ENCODE data around the gene AGAP3.

AGAP3 gene

GRCh38 chr7:151085329-151085690, 965 bp upstream of the AGAP3 start:
- Histone ChIP-seq H3K27ac (peak overlapping the region; percentile 76 to 92), H3K4me3 (peak overlapping the region; percentile 97)
- TF ChIP-seq, protein P1, sequence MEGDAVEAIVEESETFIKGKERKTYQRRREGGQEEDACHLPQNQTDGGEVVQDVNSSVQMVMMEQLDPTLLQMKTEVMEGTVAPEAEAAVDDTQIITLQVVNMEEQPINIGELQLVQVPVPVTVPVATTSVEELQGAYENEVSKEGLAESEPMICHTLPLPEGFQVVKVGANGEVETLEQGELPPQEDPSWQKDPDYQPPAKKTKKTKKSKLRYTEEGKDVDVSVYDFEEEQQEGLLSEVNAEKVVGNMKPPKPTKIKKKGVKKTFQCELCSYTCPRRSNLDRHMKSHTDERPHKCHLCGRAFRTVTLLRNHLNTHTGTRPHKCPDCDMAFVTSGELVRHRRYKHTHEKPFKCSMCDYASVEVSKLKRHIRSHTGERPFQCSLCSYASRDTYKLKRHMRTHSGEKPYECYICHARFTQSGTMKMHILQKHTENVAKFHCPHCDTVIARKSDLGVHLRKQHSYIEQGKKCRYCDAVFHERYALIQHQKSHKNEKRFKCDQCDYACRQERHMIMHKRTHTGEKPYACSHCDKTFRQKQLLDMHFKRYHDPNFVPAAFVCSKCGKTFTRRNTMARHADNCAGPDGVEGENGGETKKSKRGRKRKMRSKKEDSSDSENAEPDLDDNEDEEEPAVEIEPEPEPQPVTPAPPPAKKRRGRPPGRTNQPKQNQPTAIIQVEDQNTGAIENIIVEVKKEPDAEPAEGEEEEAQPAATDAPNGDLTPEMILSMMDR (IDR thresholded peaks at IDR 0.05): no peak
- DNase-seq (ENCODE audit: low spot score): no peak

- peak overlapping the region; percentile 97 for H3K4me3 ChIP-seq
- no peak for DNase-seq (ENCODE audit: low spot score)
- TF ChIP-seq, protein P1 (IDR thresholded peaks at IDR 0.05): no peak
- peak overlapping the region; percentile 75 to 92 for H3K27ac ChIP-seq
Measured at GRCh38 chr7:151086802-151087244, 548 bp downstream of the AGAP3 start.

- TF ChIP-seq, protein P1 (IDR thresholded peaks at IDR 0.05): no peak
- Histone ChIP-seq H3K27ac (peak overlapping the region; percentile 75 to 92), H3K4me3 (peak overlapping the region; percentile 97)
- no peak for DNase-seq (ENCODE audit: low spot score)
Measured at GRCh38 chr7:151087245-151088018, 1.2 kb downstream of the AGAP3 start.

- H3K27ac ChIP-seq: peak overlapping the region; percentile 75 to 92
Measured at GRCh38 chr7:151088019-151088855, 2.0 kb downstream of the AGAP3 start.

GRCh38 chr7:151088856-151089699, 2.8 kb downstream of the AGAP3 start:
- peak overlapping the region; percentile 97 for H3K4me3 ChIP-seq
- peak overlapping the region; percentile 75 to 92 for H3K27ac ChIP-seq
- TF ChIP-seq, protein P1 (IDR thresholded peaks at IDR 0.05): no peak
- no peak for DNase-seq (ENCODE audit: low spot score)

More at GRCh38 chr7:151088019-151088855, 2.0 kb downstream of the AGAP3 start:
- TF ChIP-seq, protein P1 (IDR thresholded peaks at IDR 0.05): no peak
- DNase-seq (ENCODE audit: low spot score): no peak
- peak overlapping the region; percentile 97 for H3K4me3 ChIP-seq

DNA sequence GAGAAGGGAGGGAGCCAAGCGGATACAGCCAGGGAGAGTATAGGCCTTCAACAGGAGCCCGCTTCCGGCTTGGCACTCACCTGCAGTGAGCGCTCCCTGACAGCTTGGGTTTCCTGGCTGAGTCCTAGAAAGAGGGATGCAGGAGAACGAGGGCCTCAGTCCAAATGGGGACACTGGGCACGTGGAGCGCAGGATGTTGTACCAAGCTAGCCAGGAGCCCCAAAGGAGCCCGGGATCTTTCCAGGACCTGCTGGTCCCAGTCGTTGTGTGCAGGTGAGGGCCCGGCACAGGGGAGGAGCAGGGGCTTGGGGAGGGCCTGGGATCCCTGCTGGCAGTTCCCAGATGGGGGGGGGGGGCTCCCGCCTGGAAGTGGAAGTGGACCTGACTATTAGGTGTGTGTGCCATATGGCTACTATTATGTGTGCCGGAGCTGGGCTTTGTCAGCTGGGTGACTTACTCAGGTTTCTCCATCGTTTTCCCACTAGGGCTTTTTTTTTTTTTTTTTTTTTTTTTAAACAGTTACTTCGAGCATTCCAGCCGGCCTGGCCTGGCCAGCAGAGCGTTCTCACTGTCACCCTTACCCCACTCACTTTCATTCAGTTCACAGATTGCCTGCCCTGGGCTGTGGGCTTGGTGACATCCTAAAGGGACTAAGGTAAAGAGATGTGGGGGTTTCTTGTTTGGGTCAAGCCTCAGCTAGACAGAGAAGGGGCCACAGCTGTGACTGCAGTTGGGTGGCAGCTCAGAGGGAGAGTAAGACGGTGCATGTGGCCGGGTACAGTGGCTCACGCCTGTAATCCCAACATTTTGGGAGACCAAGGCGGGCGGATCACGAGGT, 3.8 kb downstream of the AGAP3 start:
- Histone ChIP-seq H3K4me3 (peak overlapping the region; percentile 97), H3K27ac (peak overlapping the region; percentile 75 to 92)
- DNase-seq (ENCODE audit: low spot score): no peak

More for the DNA sequence above, 3.8 kb downstream of the AGAP3 start:
- TF ChIP-seq, protein P1 (IDR thresholded peaks at IDR 0.05): no peak

All from coronary artery (tissue), 2 donors.